Osteoblast (primary cell): ENCODE measurements around the gene SLC23A2. TPM values are rescaled to one million over a fixed set of nuclear protein-coding genes. Genes with fewer than 3 reads are reported as not detected.

Experiments
- DNase-seq: peaks from one replicate; pipeline ENCODE4 v3.0.0; 2011; ENCODE audit warnings: low spot score, mixed read lengths; ENCODE audit not compliant: insufficient read length; ENCODE audit errors: missing footprints
- H2AFZ ChIP-seq: 2 replicates; pipeline ENCODE4 v1.6.0; 2011; ENCODE audit warnings: mild to moderate bottlenecking, low read length
- H3K27ac ChIP-seq: 2 replicates; pipeline ENCODE4 v1.5.1; 2011; ENCODE audit warnings: mild to moderate bottlenecking, low read depth, low read length, moderate library complexity
- H3K27me3 ChIP-seq: 2 replicates; pipeline ENCODE4 v1.6.0; 2012; ENCODE audit warnings: mild to moderate bottlenecking, control low read depth, inconsistent platforms, low read length, moderate library complexity; ENCODE audit not compliant: insufficient read depth
- H3K36me3 ChIP-seq: 2 replicates; pipeline ENCODE4 v1.5.1; 2011; ENCODE audit warnings: mild to moderate bottlenecking, low read length, control low read depth, moderate library complexity; ENCODE audit not compliant: insufficient read depth
- H3K4me1 ChIP-seq: 2 replicates; pipeline ENCODE4 v1.5.1; 2011; ENCODE audit warnings: mild to moderate bottlenecking, low read length, control low read depth, moderate library complexity; ENCODE audit not compliant: insufficient read depth
- H3K4me2 ChIP-seq: 2 replicates; pipeline ENCODE4 v1.6.0; 2011; ENCODE audit warnings: mild to moderate bottlenecking, low read length; ENCODE audit not compliant: insufficient read depth
- H3K4me3 ChIP-seq: fragments of 200-600 bp; sonication (generic); 3 replicates; pipeline ENCODE4 v1.5.1; 2012; ENCODE audit warnings: mild to moderate bottlenecking, low read length, inconsistent platforms; ENCODE audit not compliant: insufficient read depth
- H3K79me2 ChIP-seq: 2 replicates; pipeline ENCODE4 v1.6.0; 2012; ENCODE audit warnings: mild to moderate bottlenecking, low read length, control low read depth, inconsistent platforms; ENCODE audit not compliant: insufficient read depth
- H3K9me3 ChIP-seq: 2 replicates; pipeline ENCODE4 v1.5.1; 2011; ENCODE audit warnings: low read depth, low read length, control low read depth
- H4K20me1 ChIP-seq: 2 replicates; pipeline ENCODE4 v1.6.0; 2012; ENCODE audit warnings: mild to moderate bottlenecking, low read length, control low read depth; ENCODE audit not compliant: insufficient read depth
- CTCF ChIP-seq: IDR thresholded peaks from 2 replicates; pipeline ENCODE4 v1.5.1; 2011; ENCODE audit warnings: mild to moderate bottlenecking, low read depth, low read length, moderate library complexity; ENCODE audit errors: extremely low read depth
- total RNA-seq: library from RNA; depleted of rRNA; stranded (reverse); fragments of >200 nt; gene quantifications from 2 replicates; pipeline ENCODE4 v1.2.3, GENCODE V29; 2012

The SLC23A2 gene
- total RNA-seq, 1 donor = 20.6 TPM

DNA sequence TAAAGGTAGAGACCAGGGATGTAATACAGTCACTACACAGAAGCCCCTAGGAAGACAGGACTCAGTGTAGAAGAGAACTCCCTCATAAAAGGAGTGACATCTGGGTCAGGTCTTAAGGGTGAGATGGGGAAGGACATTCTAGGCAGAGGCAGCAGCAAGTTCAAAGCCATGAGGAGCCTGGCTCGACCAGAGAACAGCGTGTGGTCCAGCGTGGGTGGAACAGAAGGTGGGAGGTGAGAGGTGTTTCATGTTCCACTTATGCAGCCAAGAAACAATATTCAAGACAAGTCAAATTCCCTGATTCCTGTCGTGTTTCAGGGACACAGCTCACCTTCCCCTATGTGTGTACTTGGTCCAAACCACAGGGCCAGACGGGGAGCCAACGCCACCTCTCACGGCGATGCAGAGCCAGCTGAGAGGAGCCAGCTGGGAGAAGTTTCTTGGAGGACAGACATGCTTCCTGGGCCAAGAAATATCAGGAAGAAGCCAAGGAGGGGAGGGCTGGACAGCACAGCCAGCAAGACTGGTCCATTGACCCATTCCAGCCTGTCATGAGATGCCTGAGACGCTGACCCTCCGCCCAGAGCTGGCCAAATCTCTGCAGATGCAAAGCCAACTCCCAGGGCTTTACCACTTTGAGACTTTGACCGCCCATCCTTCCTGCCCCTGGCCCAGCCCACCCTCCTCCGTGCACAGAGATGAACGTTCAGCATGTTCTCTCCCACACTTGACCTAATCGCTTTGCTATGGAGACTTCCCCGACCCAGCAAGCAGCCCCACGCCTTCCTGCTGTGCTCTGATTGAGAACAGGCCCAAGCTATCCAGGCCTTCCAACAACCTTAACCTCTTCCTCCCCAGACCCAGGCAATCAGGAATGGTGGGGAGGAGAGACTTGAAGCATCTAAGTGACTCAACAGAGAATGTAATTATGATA, 165.8 kb downstream of the SLC23A2 start:
- H3K27ac ChIP-seq = no peak overlapping the region

GRCh38 chr20:4833074-4833728, 168.1 kb downstream of the SLC23A2 start:
- Histone ChIP-seq H3K9me3 (no peaks in the 10 kb centered on the region), H3K36me3 (no peaks in the 10 kb centered on the region), H2AFZ (no peak overlapping the region), H3K27me3 (peaks cover 21% of the 10 kb centered on the region), H4K20me1 (no peaks in the 10 kb centered on the region), H3K4me3 (no peak overlapping the region), H3K4me1 (no peaks in the 10 kb centered on the region), H3K79me2 (no peaks in the 10 kb centered on the region), H3K4me2 (no peak overlapping the region), H3K27ac (no peak overlapping the region)
- no peak for TF ChIP-seq CTCF
- no peak for DNase-seq

More for the DNA sequence above, 165.8 kb downstream of the SLC23A2 start:
- Histone ChIP-seq H3K36me3 (no peaks in the 10 kb centered on the region), H3K9me3 (no peaks in the 10 kb centered on the region), H3K4me1 (no peaks in the 10 kb centered on the region), H3K4me3 (no peak overlapping the region), H3K79me2 (no peaks in the 10 kb centered on the region), H4K20me1 (no peaks in the 10 kb centered on the region), H3K27me3 (peaks cover 26% of the 10 kb centered on the region), H2AFZ (no peak overlapping the region), H3K4me2 (no peak overlapping the region)
- TF ChIP-seq CTCF = no peak
- DNase-seq = no peak

DNA sequence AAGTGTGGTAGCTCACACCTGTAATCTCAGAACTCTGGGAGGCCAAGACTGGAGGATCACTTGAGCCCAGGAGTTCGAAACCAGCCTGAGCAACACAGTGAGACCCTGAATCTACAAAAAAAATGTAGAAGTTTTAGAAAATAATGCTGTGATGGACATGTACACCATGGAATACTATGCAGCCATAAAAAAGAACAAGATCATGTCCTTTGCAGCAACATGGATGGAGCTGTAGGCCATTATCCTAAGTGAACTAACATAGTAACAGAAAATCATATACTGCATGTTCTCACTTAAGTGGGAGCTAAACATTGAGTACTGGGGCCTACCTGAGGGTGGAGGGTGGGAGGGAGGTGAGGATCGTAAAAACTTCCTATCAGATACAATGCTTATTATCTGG, 168.8 kb downstream of the SLC23A2 start:
- no peak for DNase-seq
- H3K9me3 ChIP-seq = no peaks in the 10 kb centered on the region
- H2AFZ ChIP-seq = no peak overlapping the region
- no peak overlapping the region for H3K4me3 ChIP-seq
- H3K4me1 ChIP-seq = no peaks in the 10 kb centered on the region
- no peaks in the 10 kb centered on the region for H3K36me3 ChIP-seq
- H3K79me2 ChIP-seq = no peaks in the 10 kb centered on the region
- H3K4me2 ChIP-seq = no peak overlapping the region
- H4K20me1 ChIP-seq = no peaks in the 10 kb centered on the region
- no peak for TF ChIP-seq CTCF
- H3K27ac ChIP-seq = no peak overlapping the region
- peaks cover 14% of the 10 kb centered on the region for H3K27me3 ChIP-seq

- H3K4me3 ChIP-seq = no peak overlapping the region
- no peaks in the 10 kb centered on the region for H3K79me2 ChIP-seq
- no peak overlapping the region for H3K27ac ChIP-seq
- no peaks in the 10 kb centered on the region for H3K36me3 ChIP-seq
- no peak for DNase-seq
- no peaks in the 10 kb centered on the region for H3K4me1 ChIP-seq
- no peaks in the 10 kb centered on the region for H3K9me3 ChIP-seq
- H4K20me1 ChIP-seq = no peaks in the 10 kb centered on the region
- peaks cover 6% of the 10 kb centered on the region for H3K27me3 ChIP-seq
- TF ChIP-seq CTCF = no peak
- H3K4me2 ChIP-seq = no peak overlapping the region
- H2AFZ ChIP-seq = no peak overlapping the region
Measured at GRCh38 chr20:4830696-4831095, 170.6 kb downstream of the SLC23A2 start.
